Breast epithelium (tissue), 4 donors: ENCODE data around the gene EXOSC2. TPM values are rescaled to one million over a fixed set of nuclear protein-coding genes. Genes with fewer than 3 reads are reported as not detected.

Source experiments
- DNase-seq, 2 donors: peaks; one replicate each; pipeline ENCODE4 v3.0.0-alpha.2; 2019; ENCODE audit warnings: low spot score in 2 of 2
- H3K27ac ChIP-seq, 2 donors: fragments of 200-600 bp; sonication (generic) in 1 of 2; one replicate each; pipeline ENCODE4 v1.5.1; 2016 to 2019; ENCODE audit warnings: mild to moderate bottlenecking in 1 of 2
- H3K27me3 ChIP-seq, 2 donors: fragments of 200-600 bp; sonication (generic) in 1 of 2; one replicate each; pipeline versions ENCODE4 v1.5.1 to v1.6.0; 2017 to 2019; ENCODE audit warnings: control low read depth in 1 of 2, mild to moderate bottlenecking in 1 of 2
- H3K36me3 ChIP-seq: fragments of 200-600 bp; one replicate; pipeline ENCODE4 v1.5.1; 2019
- H3K4me1 ChIP-seq, 2 donors: fragments of 200-600 bp; sonication (generic); one replicate each; pipeline ENCODE4 v1.5.1; 2016 to 2019; ENCODE audit warnings: control low read depth in 1 of 2
- H3K4me3 ChIP-seq, 3 donors: fragments of 200-600 bp; sonication (generic); 1 replicate in 2 of 3; 2 replicates in 1 of 3; pipeline ENCODE4 v1.5.1; 2016 to 2019; ENCODE audit warnings: mild to moderate bottlenecking in 3 of 3, moderate library complexity in 2 of 3
- H3K9me3 ChIP-seq, 2 donors: fragments of 200-600 bp; sonication (generic) in 1 of 2; one replicate each; pipeline ENCODE4 v1.5.1; 2016 to 2019; ENCODE audit warnings: control low read depth in 1 of 2
- POLR2A ChIP-seq: fragments of 450-650 bp; IDR thresholded peaks from one replicate; pipeline ENCODE4 v1.6.1; 2016; ENCODE audit warnings: antibody characterized with exemption, mild to moderate bottlenecking, moderate library complexity
- POLR2AphosphoS5 ChIP-seq, 3 donors: sonication (generic); formaldehyde crosslinking; IDR thresholded peaks; one replicate each; pipeline ENCODE4 v1.6.1; 2017; ENCODE audit warnings: antibody characterized with exemption in 3 of 3
- intact Hi-C: fragments of 100-400 bp; cut with DNase I; formaldehyde crosslinking; loops from one replicate; pipeline ENCODE4 v1.15.1; 2023; ENCODE audit warnings: low total_unique reads
- total RNA-seq, 3 donors: library from RNA; depleted of rRNA; stranded (reverse); fragments of >200 nt; gene quantifications; one replicate each; pipeline ENCODE4 v1.1.0, GENCODE V29; 2016
- TF ChIP-seq, protein P1 (sequence below), 3 donors: fragments of 450-650 bp; IDR thresholded peaks; one replicate each; pipeline ENCODE4 v1.5.1; 2016 to 2017; ENCODE audit warnings: antibody characterized with exemption in 3 of 3, mild to moderate bottlenecking in 3 of 3, moderate library complexity in 3 of 3

The EXOSC2 gene
- total RNA-seq, 3 donors from 2014 or later, result 17.8 to 32.2 (median 30.2) TPM

DNA sequence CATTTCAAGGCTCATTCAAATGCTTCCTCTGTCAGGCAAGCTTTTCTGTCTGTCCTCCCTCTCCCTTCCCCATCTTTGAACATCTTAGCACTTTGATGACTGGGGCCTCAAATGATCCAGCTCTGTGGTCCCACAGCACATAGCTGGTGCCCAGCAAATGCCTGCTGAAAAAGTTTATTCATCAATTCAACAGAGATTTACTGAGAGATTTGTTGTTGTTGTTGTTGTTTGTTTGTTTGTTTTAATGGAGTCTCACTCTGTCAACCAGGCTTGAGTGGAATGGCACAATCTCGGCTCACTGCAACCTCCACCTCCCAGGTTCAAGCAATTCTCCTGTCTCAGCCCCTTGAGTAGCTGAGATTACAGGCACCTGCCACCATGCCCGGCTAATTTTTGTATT lies 6.0 kb upstream of the EXOSC2 start:
- TF ChIP-seq POLR2AphosphoS5 (IDR thresholded peaks at IDR 0.05) (no peak), POLR2A (no peak)
- TF ChIP-seq, protein P1, sequence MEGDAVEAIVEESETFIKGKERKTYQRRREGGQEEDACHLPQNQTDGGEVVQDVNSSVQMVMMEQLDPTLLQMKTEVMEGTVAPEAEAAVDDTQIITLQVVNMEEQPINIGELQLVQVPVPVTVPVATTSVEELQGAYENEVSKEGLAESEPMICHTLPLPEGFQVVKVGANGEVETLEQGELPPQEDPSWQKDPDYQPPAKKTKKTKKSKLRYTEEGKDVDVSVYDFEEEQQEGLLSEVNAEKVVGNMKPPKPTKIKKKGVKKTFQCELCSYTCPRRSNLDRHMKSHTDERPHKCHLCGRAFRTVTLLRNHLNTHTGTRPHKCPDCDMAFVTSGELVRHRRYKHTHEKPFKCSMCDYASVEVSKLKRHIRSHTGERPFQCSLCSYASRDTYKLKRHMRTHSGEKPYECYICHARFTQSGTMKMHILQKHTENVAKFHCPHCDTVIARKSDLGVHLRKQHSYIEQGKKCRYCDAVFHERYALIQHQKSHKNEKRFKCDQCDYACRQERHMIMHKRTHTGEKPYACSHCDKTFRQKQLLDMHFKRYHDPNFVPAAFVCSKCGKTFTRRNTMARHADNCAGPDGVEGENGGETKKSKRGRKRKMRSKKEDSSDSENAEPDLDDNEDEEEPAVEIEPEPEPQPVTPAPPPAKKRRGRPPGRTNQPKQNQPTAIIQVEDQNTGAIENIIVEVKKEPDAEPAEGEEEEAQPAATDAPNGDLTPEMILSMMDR (IDR thresholded peaks at IDR 0.05), result no peak
- Histone ChIP-seq H3K27ac (no peak overlapping the region), H3K9me3 (peaks cover 0 to 5% of the 10 kb centered on the region in 2 donors), H3K4me1 (no peaks in the 10 kb centered on the region), H3K27me3 (no peaks in the 10 kb centered on the region), H3K36me3 (no peaks in the 10 kb centered on the region), H3K4me3 (no peak overlapping the region)
- intact Hi-C loops, result no loop called here
- DNase-seq, result no peak

DNA sequence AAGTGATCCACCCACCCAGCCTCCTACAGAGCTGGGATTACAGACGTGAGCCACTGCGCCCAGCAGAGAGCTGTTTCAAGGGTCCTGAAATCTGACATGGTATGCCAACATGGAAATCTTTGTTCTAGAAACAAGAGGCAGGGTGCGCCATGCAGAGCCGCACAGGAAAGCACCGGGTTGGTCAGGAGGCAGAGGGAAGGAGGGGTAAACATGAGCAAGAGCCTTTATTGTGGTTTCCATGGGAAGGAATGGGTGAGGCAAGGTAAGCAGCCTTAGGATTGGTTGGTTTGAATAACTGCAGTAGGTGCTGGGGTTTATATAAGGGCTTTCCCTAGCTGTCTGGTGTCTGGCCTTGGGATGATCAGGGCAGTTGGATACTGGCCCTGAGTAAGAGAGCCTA lies 5.5 kb upstream of the EXOSC2 start:
- DNase-seq, result no peak
- TF ChIP-seq POLR2A, result no peak
- no peak for TF ChIP-seq POLR2AphosphoS5 (IDR thresholded peaks at IDR 0.05)
- TF ChIP-seq, protein P1 (IDR thresholded peaks at IDR 0.05), result no peak
- peaks cover 0 to 5% of the 10 kb centered on the region in 2 donors for H3K9me3 ChIP-seq
- H3K36me3 ChIP-seq, result no peaks in the 10 kb centered on the region
- intact Hi-C loops, result no loop called here
- H3K4me1 ChIP-seq, result no peaks in the 10 kb centered on the region
- no peaks in the 10 kb centered on the region for H3K27me3 ChIP-seq
- H3K27ac ChIP-seq, result no peak overlapping the region
- no peak overlapping the region for H3K4me3 ChIP-seq

DNA sequence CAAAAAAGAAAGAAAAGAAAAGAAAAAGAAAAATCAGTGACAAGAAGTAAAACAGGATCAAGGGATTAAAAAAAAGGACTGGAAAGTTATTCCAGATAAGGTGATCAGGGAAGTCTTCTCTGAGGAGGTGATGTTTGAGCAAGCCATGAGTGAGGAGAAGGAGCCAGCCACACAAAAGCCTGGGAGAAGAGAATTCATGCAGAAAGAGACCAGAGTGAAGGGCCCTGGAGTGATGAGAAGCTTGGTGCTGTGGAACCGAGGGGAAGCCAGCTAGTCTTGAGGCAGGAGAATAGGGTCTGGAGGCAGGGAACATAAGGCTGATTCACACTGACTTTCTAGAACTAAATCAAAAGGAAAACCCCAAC lies 4.0 kb upstream of the EXOSC2 start:
- Histone ChIP-seq H3K27me3 (no peaks in the 10 kb centered on the region), H3K36me3 (no peaks in the 10 kb centered on the region), H3K27ac (peak overlapping the region; percentile 73 to 86), H3K9me3 (peaks cover 0 to 5% of the 10 kb centered on the region in 2 donors), H3K4me1 (peaks cover 0 to 5% of the 10 kb centered on the region in 2 donors), H3K4me3 (peak overlapping the region; percentile 32 to 67 (median 53))
- intact Hi-C loops, result no loop called here
- DNase-seq, result no peak
- TF ChIP-seq, protein P1 (IDR thresholded peaks at IDR 0.05), result no peak
- TF ChIP-seq POLR2AphosphoS5 (IDR thresholded peaks at IDR 0.05) (no peak), POLR2A (no peak)

DNA sequence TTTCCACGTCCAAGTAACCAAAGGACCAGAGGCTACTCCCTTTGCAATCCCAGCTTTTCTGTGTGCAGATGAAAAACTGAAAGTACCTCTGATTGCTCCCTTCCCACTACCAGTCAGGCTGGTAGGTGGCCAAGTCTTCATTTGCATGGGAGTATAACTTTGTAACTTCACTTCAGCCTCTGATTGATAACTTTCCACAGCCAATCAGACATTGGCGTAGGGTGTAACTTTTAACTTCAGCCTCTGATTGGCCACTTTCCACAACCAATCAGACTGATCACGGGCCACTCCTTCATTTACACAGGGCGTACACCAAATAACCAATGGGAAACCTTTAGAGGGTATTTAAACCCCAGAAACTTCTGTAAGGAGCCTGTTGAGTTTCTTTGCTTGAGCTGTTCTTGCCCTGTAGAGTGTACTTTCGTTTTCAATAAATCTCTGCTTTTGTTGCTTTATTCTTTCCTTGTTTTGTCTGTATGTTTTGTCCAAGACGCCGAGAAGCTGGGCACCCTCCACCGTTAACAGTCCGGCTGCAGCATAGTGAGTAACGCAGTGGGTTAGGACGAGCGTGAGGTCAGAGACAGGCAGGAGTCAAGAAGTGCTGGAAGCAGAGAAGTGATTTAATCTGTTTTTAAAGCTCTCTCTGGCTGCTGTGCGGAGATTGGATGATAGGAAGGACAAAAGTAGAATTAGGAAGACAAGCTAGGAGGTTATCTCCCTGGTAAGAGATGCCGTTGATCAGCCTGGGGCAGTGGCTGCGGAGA lies 3.5 kb upstream of the EXOSC2 start:
- Histone ChIP-seq H3K27ac (peak overlapping the region; percentile 73 to 86), H3K4me1 (peaks cover 0 to 10% of the 10 kb centered on the region in 2 donors), H3K36me3 (no peaks in the 10 kb centered on the region), H3K4me3 (peak overlapping the region; percentile 32 to 67 (median 53)), H3K27me3 (no peaks in the 10 kb centered on the region), H3K9me3 (peaks cover 0 to 2% of the 10 kb centered on the region in 2 donors)
- intact Hi-C loops, result no loop called here
- TF ChIP-seq POLR2AphosphoS5 (IDR thresholded peaks at IDR 0.05) (peak; percentile 41 to 60 (median 47)), POLR2A (peak; percentile 45)
- TF ChIP-seq, protein P1 (IDR thresholded peaks at IDR 0.05), result no peak
- DNase-seq, result peak in 1 of 2 donors; percentile 85

DNA sequence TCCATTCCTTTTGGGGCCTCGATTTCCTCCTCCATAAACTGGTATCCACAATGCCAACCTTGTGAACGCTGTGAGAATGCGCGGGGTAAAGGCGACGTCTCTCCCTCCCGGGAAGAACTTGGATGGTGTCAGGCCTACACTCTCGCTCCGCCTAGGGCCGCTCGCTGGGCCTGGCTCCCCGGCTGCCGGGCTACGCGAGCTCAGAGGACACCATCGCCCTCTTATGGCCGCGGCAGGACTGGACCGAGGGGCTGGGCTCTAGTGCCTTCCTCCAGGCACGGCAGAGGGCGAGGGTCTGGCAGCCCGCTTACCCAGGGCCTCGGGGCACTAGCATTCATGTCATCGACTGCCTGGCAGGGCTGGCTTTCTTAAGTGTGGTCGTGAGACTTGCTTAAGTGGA lies 1.3 kb upstream of the EXOSC2 start:
- H3K27me3 ChIP-seq, result no peaks in the 10 kb centered on the region
- H3K36me3 ChIP-seq, result no peaks in the 10 kb centered on the region
- no peaks in the 10 kb centered on the region for H3K9me3 ChIP-seq
- peaks cover 0 to 14% of the 10 kb centered on the region in 2 donors for H3K4me1 ChIP-seq
- H3K27ac ChIP-seq, result no peak overlapping the region
- TF ChIP-seq POLR2AphosphoS5 (IDR thresholded peaks at IDR 0.05) (no peak), POLR2A (no peak)
- TF ChIP-seq, protein P1 (IDR thresholded peaks at IDR 0.05), result no peak
- no peak overlapping the region for H3K4me3 ChIP-seq
- intact Hi-C loops, result no loop called here
- DNase-seq, result no peak
